ENCODE results near the gene SPRYD3. TPM values are rescaled to one million over a fixed set of nuclear protein-coding genes. Genes with fewer than 3 reads are reported as not detected.

SPRYD3 gene
- total and polyA plus RNA-seq, 2 experiments from 2014 or later = 48.7 to 54.7 TPM

- Histone ChIP-seq H3K9ac (no peak overlapping the region), H3K27ac (no peak overlapping the region), H3K9me3 (ENCODE audit: low read depth) (no peaks in the 10 kb centered on the region), H4K20me1 (ENCODE audit: insufficient read depth) (no peaks in the 10 kb centered on the region), H3K4me3 (no peak overlapping the region), H3K27me3 (replicated peaks; ENCODE audit: insufficient read depth) (no peaks in the 10 kb centered on the region), H2AFZ (no peak overlapping the region), H3K4me1 (ENCODE audit: insufficient read depth) (peaks cover 43% of the 10 kb centered on the region), H3K79me2 (ENCODE audit: insufficient read depth) (peaks cover 4% of the 10 kb centered on the region), H3K9me2 (ENCODE audit: insufficient read depth) (no peaks in the 10 kb centered on the region), H3K36me3 (ENCODE audit: low read depth) (0 out of 2 replicates have a peak, but pooled peaks cover 1% of the 10 kb centered on the region), H3K4me2 (ENCODE audit: unreplicated experiment) (no peak overlapping the region), H3F3A (ENCODE audit: insufficient read depth) (peaks cover 25% of the 10 kb centered on the region)
- no peak for DNase-seq
- in situ Hi-C loops (cut with MboI) = no loop called here
- TF ChIP-seq EZH2 (IDR thresholded peaks at IDR 0.05; ENCODE audit: insufficient read depth, poor library complexity, severe bottlenecking) = no peak
- no peak for TF ChIP-seq EZH2phosphoT487 (IDR thresholded peaks at IDR 0.05; ENCODE audit: insufficient read depth, low read depth)
- WGBS, 2 experiments (ENCODE audit: low coverage in 1 of 2, low lambda C conversion rate in 2 of 2, missing lambda C conversion rate in 2 of 2) = 83% methylated on average over 15 of the region's 15 CpGs
Observed at GRCh38 chr12:53068811-53069585, 10.2 kb downstream of the SPRYD3 start.

- Histone ChIP-seq H3K27ac (peak overlapping the region; percentile 14; the same call in 1 of the 2 replicates), H3K4me2 (ENCODE audit: unreplicated experiment) (no peak overlapping the region), H3K4me1 (ENCODE audit: insufficient read depth) (peaks cover 50% of the 10 kb centered on the region), H3K9ac (no peak overlapping the region), H3K27me3 (replicated peaks; ENCODE audit: insufficient read depth) (no peaks in the 10 kb centered on the region), H3K79me2 (ENCODE audit: insufficient read depth) (peaks cover 4% of the 10 kb centered on the region), H3F3A (ENCODE audit: insufficient read depth) (peaks cover 32% of the 10 kb centered on the region), H4K20me1 (ENCODE audit: insufficient read depth) (no peaks in the 10 kb centered on the region), H3K9me2 (ENCODE audit: insufficient read depth) (no peaks in the 10 kb centered on the region), H3K36me3 (ENCODE audit: low read depth) (peaks cover 7% of the 10 kb centered on the region; the same call in 1 of the 2 replicates), H2AFZ (no peak overlapping the region), H3K4me3 (no peak overlapping the region), H3K9me3 (ENCODE audit: low read depth) (no peaks in the 10 kb centered on the region)
- in situ Hi-C loops (cut with MboI) = no loop called here
- DNase-seq = no peak
- WGBS, 2 experiments (ENCODE audit: low coverage in 1 of 2, low lambda C conversion rate in 2 of 2, missing lambda C conversion rate in 2 of 2) = 81 to 87% methylated on average over 13 of the region's 13 CpGs
- TF ChIP-seq EZH2 (IDR thresholded peaks at IDR 0.05; ENCODE audit: insufficient read depth, poor library complexity, severe bottlenecking) (no peak), EZH2phosphoT487 (IDR thresholded peaks at IDR 0.05; ENCODE audit: insufficient read depth, low read depth) (no peak)
Observed at GRCh38 chr12:53067993-53068770, 11.0 kb downstream of the SPRYD3 start.

- peaks cover 7% of the 10 kb centered on the region; the same call in 1 of the 2 replicates for H3K36me3 ChIP-seq (ENCODE audit: low read depth)
- in situ Hi-C loops (cut with MboI) = no loop called here
Observed at GRCh38 chr12:53067074-53067992, 11.9 kb downstream of the SPRYD3 start.

More at GRCh38 chr12:53067074-53067992, 11.9 kb downstream of the SPRYD3 start:
- Histone ChIP-seq H3F3A (ENCODE audit: insufficient read depth) (peaks cover 40% of the 10 kb centered on the region), H3K4me1 (ENCODE audit: insufficient read depth) (peaks cover 48% of the 10 kb centered on the region), H3K27ac (peak overlapping the region; percentile 14; the same call in 1 of the 2 replicates), H3K9ac (no peak overlapping the region), H3K9me2 (ENCODE audit: insufficient read depth) (no peaks in the 10 kb centered on the region), H3K27me3 (replicated peaks; ENCODE audit: insufficient read depth) (no peaks in the 10 kb centered on the region), H2AFZ (no peak overlapping the region), H4K20me1 (ENCODE audit: insufficient read depth) (no peaks in the 10 kb centered on the region), H3K4me3 (no peak overlapping the region), H3K4me2 (ENCODE audit: unreplicated experiment) (no peak overlapping the region), H3K9me3 (ENCODE audit: low read depth) (no peaks in the 10 kb centered on the region), H3K79me2 (ENCODE audit: insufficient read depth) (peaks cover 4% of the 10 kb centered on the region)
- WGBS, 2 experiments (ENCODE audit: low coverage in 1 of 2, low lambda C conversion rate in 2 of 2, missing lambda C conversion rate in 2 of 2) = 71 to 79% methylated on average over 7 of the region's 7 CpGs
- DNase-seq = peak; percentile 52
- TF ChIP-seq EZH2phosphoT487 (IDR thresholded peaks at IDR 0.05; ENCODE audit: insufficient read depth, low read depth) (no peak), EZH2 (IDR thresholded peaks at IDR 0.05; ENCODE audit: insufficient read depth, poor library complexity, severe bottlenecking) (no peak)

Measured in GM23248 (cell line).